GM12801 (cell line): ENCODE data around the gene TOP1.

ENCODE experiments used
- TF ChIP-seq, protein P1 (sequence below): IDR thresholded peaks from one replicate; pipeline ENCODE4 v1.5.1; 2011; ENCODE audit warnings: control low read depth; ENCODE audit not compliant: insufficient read length; ENCODE audit errors: extremely low read depth

The TOP1 gene

GRCh38 chr20:41101660-41102059 is 73.0 kb downstream of the TOP1 start:
- TF ChIP-seq, protein P1, sequence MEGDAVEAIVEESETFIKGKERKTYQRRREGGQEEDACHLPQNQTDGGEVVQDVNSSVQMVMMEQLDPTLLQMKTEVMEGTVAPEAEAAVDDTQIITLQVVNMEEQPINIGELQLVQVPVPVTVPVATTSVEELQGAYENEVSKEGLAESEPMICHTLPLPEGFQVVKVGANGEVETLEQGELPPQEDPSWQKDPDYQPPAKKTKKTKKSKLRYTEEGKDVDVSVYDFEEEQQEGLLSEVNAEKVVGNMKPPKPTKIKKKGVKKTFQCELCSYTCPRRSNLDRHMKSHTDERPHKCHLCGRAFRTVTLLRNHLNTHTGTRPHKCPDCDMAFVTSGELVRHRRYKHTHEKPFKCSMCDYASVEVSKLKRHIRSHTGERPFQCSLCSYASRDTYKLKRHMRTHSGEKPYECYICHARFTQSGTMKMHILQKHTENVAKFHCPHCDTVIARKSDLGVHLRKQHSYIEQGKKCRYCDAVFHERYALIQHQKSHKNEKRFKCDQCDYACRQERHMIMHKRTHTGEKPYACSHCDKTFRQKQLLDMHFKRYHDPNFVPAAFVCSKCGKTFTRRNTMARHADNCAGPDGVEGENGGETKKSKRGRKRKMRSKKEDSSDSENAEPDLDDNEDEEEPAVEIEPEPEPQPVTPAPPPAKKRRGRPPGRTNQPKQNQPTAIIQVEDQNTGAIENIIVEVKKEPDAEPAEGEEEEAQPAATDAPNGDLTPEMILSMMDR: no peak

DNA sequence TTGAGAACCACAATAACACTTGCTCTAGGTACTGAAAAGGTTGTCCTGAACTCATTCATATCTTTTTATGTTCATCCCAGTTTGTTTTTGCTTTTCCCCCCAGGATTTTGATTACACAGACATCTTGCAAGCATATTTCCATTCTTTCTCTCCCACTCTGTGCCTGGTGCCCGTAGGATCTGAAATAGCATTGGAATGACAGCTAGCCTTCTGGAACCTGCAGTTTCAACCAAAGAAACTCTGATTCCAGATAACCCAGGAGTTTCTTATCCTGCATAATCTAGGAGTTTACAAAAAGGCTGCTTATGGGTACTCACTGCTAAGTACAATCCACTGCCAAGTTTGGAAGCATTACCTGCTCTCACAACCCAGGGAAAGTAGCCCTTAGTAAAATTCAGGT is 79.9 kb downstream of the TOP1 start:
- TF ChIP-seq, protein P1: no peak

DNA sequence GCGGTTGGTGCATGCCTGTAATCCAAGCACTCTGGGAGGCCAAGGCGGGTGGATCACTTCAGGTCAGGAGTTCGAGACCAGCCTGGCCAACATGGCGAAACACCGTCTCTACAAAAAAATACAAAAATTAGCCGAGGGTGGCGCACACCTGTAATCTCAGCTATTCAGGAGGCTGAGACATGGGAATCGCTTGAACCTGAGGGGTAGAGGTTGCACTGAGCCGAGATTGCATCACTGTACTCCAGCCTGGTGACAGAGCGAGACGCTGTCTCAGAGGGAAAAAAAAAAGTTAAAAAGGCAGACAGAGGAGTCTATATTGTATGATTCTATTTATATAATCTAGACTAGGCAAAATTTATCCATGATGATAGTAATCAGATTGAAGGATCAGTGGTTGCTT is 81.4 kb downstream of the TOP1 start:
- TF ChIP-seq, protein P1: no peak

DNA sequence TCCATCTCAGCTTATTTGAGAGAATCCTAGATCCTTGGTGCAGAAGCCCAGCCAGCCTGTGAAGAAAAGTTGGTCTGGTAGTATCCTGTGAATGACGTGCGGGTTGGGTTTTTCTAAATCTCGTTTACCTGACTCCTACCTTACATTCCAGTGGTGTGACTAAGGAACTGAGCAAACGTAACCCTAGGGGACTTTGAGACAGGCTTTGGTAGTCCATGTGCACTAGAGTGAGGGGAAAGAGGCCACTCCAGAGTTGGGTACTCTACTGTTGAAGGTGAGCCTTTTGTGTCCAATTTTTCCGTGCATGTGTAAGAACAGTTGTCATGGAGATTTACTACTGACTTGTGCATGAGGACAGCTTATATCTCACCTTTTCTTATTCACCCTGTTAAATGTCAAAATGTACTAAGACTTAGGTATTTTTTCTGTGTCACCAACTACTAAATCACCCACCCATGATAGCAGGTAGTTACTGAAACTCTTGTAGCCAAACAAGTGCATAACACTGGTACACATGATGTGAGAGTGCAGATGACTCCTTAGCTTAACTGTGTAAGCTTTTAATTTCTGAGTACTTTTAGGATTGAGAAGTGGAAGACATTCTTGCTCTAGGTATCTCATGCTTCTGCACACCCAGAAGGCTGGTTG is 82.4 kb downstream of the TOP1 start:
- TF ChIP-seq, protein P1: no peak

DNA sequence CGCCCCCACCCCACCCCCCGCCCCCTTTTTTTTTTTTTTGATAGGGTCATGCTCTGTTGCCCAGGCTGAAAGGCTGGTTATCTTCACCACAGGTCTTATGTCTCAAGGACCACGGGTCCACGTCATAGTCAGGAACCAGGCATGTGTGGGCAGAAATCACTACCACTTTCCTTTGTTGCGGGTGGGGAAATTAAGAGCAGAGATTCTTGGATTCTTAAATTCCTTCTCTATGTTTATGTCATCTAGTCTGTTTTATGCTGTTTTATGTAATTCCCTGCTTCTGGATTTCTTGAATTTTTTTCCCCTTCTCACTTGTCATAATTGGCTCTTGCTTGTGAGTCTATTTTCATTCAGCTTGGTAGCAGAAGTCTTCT is 82.9 kb downstream of the TOP1 start:
- TF ChIP-seq, protein P1: no peak

GRCh38 chr20:41116282-41116956 is 87.8 kb downstream of the TOP1 start:
- TF ChIP-seq, protein P1: no peak

GRCh38 chr20:41118632-41119031 is 90.0 kb downstream of the TOP1 start:
- TF ChIP-seq, protein P1: no peak
